ENCODE results near the gene SLC9A8.

SLC9A8 gene

DNA sequence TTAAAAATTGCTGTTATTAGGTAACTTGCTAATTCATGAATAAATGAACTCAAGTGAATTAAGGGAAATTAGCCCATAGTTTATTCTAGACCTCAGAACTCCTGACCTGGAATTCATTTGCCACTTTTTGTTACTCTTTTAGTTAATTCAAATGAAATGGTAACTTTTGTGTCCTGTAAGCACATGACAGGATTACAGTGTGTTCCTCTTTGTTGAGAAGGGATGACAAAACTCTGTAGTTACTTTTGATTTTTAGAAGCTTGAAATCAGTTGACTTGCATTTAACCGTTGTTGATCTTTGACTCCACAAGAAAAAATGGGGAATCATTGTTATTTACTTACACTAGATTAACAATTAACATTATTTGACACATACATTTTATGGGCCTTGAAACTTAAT, 6.2 kb downstream of the SLC9A8 start:
- no peak for DNase-seq

GRCh38 chr20:49819702-49820101, 7.1 kb downstream of the SLC9A8 start:
- DNase-seq, result no peak

GRCh38 chr20:49821381-49821780, 8.8 kb downstream of the SLC9A8 start:
- DNase-seq, result no peak

GRCh38 chr20:49821870-49822331, 9.3 kb downstream of the SLC9A8 start:
- DNase-seq, result no peak

GRCh38 chr20:49823152-49823847, 10.7 kb downstream of the SLC9A8 start:
- no peak for DNase-seq

DNA sequence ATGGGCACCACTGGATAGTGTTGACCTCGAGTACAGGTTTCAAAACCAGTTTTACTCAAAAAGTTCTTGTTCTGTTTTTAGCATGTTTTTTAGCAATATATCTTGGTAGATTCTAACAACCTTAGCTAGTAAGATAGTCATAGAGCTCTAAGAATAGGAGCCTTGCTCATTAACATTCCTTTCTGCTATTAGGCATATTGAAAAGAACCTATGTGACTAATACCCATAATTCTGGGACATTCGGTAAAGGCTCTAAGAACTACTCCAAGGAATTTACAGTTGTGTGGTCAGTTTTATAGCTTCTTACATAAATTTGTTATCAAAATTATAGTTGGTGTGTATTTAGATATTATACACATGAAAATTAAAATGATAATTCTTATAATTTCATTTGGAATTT, 11.6 kb downstream of the SLC9A8 start:
- no peak for DNase-seq

DNA sequence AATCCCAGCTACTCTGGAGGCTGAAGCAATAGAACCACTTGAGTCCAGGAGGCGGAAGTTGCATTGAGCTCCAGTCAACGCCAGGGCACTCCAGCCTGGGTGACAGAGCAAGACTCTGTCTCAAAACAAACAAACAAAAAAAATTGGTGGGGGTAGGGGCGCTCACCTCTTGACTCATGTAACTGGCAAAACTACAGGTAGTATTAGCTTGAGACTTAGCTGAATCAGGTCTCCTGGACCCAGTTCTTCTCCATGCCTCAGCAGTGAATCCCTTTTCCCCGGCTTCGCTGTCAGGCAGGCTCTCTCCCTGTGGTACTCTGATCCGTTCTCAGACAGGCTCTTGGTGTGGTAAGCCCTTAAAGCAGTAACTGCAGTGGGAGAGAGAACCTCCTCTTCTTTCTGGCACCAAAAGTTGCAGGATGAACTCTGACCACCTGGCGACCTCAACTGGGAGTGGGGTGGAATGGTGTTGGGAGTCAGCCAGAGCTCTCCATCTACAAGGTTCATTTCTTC, 12.9 kb downstream of the SLC9A8 start:
- DNase-seq, result no peak

- DNase-seq, result no peak
Measured at GRCh38 chr20:49831022-49831769, 18.6 kb downstream of the SLC9A8 start.

DNA sequence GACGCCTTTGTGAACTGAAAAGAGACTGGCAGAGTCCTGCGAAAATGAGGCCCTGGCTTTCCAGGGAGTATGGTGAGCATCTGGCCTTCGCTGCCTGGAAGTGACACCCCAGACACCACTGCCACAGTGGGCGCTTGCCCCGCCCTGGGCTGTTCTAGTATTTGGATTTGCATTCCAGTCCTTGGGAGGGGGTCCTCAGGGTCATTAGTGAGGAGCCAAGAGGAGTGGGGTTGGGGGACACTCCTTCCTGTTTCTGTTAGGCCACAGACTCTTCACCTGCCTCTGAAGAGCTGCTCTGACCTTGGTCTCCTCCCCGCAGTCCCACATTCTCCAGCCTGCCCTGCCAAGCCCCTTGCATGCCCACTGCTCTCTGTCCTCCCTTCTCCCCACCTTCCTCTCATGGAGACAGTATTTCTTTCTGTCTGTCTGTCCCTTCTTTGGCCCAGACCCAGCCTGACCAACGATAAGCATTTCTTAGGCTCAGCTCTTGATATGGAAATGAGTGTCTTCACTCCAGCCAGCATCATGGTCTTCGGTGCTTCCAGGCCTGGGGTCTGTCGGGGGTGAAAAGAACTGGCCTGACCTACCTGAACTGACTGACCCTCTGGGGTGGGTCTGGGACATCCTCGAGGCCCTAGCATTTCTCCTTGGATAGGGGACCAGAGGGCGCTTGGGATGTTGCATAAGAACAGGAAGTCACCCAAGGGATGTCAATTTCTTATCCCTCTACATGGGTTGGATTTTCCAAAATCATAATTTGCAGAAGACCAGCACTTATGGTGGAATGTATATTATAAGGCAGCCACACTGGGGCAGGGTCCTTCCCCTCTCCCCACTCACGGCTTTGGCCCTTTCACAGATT, 19.4 kb downstream of the SLC9A8 start:
- no peak for DNase-seq

DNA sequence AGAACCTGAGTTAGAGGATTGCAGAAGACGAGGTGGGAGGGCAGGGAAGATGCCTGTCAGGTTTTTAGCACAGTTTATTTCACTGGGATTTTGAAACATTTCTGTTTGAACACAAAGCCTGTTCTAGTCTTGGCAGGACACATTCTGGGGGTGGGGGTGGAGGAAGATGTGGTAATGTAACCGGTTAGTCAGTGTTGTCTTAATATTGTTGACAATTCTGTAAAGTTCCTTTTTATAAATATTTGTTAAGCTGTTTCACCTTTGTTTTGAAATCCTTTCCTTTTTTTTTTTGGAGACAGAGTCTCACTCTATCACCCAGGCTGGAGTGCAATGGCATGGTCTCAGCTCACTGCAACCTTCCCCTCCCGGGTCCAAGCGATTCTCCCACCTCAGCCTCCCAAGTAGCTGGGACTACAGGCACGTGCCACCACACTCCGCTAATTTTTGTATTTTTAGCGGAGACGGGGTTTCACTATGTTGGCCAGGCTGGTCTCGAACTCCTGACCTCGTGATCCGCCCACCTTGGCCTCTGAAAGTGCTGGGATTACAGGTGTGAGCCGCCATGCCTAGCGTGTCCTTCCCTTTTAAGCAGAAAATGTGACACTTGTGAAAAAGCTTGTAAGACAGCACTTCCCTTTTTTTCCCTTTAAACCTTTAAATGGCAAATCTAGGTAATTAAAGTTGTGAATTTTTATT, 20.2 kb downstream of the SLC9A8 start:
- no peak for DNase-seq

- DNase-seq, result no peak
Measured at GRCh38 chr20:49833483-49833882, 20.9 kb downstream of the SLC9A8 start.

DNA sequence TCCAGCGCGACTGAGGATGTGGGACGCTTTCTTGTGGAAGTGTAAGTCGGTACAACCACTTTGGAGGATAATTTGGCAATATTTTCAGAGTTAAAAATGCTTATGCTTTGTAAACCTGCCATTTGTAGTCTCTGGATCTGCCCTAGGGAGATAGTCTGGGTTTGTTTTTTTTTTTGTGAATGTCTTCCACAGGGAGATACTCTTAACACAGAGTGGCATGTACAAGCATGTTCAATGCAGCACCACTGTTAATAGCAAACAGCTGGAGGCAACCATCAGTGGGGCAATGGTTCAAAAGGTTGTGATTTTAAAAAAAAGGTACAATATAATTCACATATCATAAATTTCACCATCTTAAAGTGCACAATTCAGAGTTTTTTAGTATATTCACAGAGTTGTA, 22.4 kb downstream of the SLC9A8 start:
- peak; percentile 73 for DNase-seq

DNA sequence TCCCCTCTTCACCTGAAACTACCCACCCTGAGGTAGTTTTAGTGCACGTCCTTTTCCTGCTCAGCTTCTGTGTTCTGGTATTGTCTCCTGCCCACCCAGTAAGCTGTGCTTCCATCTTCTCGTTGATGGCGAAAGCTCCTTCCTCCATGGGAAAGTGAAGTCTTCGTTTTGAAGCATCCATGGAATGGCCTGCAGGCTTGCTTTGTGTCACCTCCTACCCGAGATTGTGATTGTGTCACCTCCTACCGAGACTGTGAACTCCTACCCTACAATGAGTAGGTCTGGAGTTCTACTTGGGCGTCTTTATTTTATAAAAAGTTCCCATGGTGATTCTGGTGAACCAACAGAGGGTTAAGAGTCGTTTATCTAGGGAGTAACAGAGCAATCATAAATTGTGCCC, 25.9 kb downstream of the SLC9A8 start:
- DNase-seq, result no peak

GRCh38 chr20:49843139-49843538, 30.5 kb downstream of the SLC9A8 start:
- DNase-seq, result no peak

DNA sequence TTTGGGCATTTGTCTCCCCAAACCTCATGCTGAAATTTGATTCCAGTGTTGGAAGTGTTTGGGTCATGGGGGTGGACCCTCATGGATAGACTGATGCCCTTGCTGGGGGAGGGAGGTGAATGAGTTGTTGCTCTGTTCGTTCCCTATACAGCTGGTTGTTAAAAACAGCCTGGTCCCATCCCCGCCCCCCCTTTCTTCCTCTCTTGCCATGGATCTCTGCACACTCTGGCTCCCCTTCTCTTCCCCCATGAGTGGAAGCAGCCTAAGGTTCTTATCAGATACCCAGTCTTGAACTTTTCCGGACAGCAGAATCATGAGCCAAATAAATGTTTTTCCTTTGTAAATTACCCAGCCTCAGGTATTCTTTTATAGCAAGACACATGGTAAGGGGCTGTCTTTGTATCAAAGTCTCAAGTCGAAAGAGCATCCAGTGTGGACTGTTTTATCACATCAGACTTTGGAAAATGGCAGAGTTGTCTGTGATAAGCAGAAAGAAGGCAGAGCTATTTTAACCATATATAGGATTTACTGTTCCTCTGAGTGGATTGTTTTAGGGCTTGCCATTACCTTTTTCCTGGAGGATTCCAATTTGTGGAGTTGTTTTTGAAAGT, 31.2 kb downstream of the SLC9A8 start:
- DNase-seq, result no peak

DNA sequence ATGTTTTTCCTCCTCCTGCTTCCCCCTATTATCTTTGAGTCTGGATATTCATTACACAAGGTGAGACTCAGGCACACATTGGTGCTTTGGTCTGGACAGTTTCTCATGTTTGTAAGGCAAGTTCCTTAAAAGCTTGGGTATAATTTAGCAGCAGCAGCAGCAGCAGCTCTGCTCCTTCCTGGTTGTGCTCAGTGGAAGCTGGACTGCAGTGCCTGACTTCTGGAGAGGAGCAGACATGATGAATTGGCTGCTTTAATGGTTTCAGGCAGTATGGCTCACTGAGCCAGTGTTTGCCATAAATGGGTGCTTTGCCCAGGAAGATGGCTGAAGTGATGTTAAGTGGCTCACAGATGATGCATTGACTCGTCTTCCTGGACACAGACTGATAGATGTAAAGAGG, 32.4 kb downstream of the SLC9A8 start:
- no peak for DNase-seq

GRCh38 chr20:49846206-49846807, 33.7 kb downstream of the SLC9A8 start:
- DNase-seq, result peak; percentile 54

DNA sequence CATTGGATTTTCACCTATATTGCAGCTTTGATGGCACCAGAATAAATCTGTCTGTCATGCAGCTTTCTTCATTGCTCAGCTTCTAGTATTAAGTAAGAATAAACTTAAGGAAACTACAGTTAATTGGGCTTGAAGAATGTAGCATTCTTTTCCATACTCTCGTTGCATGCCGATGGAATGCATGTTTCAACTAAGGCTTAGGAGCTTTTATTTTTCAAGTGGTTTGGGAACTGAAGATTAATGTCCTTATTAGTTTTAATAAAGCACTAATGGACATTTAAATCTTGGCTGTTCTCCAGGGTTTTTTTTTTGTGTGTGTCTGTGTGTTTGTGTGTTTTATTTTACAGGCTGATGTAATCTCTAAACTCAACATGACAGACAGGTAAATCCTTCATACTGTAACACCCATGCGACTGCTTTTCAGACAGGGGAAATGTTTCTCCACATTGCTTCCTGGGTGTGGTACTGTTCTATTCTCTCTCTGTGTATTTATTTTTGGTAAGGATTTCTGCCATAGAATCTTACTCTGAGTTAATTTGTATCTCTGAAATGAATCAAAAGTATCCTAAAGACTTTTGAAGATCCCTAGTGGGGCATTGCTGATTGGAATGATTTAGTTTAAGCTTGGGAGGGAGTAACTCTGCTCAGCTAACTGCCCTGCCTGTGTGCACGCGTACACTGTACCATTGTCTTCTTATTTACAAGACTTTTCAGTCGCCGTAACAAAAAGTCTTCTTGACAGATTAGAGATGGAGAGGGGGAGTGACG, 38.0 kb downstream of the SLC9A8 start:
- DNase-seq, result no peak

DNA sequence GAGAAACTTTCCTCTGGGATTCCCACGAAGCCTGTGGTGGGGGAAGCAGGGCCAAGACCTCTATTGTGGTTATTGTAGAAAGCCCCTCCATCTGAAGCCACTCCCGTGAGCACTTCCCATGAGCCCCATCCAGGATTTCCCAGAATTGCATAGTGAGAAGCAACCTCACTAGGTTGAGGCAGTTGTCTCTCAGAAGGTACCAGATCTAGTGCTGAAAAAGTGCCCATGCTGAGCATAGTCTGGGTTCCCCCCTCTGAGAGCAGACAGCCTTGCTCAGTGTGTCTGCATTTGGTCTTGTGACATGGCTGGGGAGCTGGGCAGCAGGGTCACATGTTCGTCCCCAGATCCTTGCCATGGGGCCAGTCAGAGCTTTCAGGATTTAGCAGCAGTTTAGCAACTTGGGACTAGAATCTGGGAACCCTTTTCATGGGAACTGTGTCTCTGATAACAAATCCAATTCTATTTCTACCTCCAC, 38.6 kb downstream of the SLC9A8 start:
- DNase-seq, result no peak

DNA sequence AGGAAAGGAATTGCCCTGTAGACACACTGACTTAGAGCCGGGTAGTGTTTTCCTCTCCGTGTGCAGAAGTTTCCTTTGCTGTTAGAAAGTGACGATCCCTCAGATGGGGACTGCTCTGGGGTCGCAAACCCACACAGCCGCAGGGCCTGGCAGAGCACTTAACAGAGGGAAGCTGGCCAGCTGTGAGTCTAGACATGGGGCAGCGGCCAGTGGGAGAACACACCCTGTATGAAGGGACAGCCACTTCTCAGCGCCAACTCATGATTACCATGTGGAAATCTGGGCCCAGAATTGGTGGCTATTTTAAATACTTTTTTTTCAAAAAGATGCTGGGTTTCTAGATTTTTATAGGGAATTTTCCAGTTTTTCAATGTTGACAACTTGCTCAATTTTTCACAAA, 39.4 kb downstream of the SLC9A8 start:
- DNase-seq, result no peak

GRCh38 chr20:49852522-49853080, 40.0 kb downstream of the SLC9A8 start:
- DNase-seq, result no peak
